ENCODE measurements around the gene KDM4B.

DNA sequence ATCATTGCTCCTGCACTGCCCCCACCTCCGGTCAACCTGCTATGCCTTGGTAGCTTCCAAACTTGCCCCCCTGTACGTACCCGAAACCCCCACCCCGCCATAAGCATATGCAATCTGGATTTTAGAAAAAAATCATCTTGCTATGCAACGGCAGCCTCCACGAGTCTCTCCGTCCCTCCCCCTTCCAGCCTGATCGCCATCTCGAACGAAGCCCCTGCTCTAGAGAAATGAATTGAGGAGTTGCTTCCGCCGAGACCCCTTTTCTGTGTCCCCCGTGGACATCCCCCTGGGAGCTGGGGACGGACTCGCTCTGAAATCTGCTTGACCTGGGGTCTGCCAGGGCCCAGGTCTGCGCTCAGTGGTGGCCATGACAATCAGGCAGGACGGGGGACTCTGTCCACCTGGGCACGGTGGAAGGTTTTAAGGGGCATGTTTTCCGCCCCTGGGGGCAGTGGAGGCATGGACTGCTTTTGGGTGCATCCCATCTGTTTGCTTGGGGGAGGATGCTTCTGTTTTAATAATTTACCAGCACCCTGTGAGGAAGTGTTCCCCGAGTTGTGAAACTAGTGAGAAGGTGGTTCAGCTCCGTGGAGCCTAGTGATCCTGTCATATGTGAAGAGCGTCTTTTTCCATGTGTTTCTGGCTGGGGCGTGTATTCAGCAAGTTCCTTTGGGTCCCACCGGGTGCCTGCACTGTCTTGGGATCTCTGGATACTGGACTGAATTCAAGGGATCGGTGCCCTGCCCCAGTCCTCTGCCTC is 1.0 kb downstream of the KDM4B start:
- TF ChIP-seq CTCF (IDR thresholded peaks at IDR 0.05), result no peak
- TF ChIP-seq EZH2phosphoT487 (IDR thresholded peaks at IDR 0.05; ENCODE audit: borderline replicate concordance, low read depth), result no peak
- no peak for TF ChIP-seq SIN3A (IDR thresholded peaks at IDR 0.05; ENCODE audit: borderline replicate concordance, low read depth, low read length)
- TF ChIP-seq POLR2AphosphoS5 (IDR thresholded peaks at IDR 0.05; ENCODE audit: low read depth, low read length), result no peak
- TF ChIP-seq TCF12 (IDR thresholded peaks at IDR 0.05), result no peak
- no peak for TF ChIP-seq MEF2A (IDR thresholded peaks at IDR 0.05; ENCODE audit: borderline replicate concordance, low read depth)
- TF ChIP-seq, protein P1, sequence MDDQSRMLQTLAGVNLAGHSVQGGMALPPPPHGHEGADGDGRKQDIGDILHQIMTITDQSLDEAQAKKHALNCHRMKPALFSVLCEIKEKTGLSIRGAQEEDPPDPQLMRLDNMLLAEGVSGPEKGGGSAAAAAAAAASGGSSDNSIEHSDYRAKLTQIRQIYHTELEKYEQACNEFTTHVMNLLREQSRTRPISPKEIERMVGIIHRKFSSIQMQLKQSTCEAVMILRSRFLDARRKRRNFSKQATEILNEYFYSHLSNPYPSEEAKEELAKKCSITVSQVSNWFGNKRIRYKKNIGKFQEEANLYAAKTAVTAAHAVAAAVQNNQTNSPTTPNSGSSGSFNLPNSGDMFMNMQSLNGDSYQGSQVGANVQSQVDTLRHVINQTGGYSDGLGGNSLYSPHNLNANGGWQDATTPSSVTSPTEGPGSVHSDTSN (IDR thresholded peaks at IDR 0.05), result no peak
- 0 out of 2 replicates have a peak, but pooled peaks have one; percentile 3 for TF ChIP-seq TAF1 (IDR thresholded peaks at IDR 0.05; ENCODE audit: borderline replicate concordance, low read depth, low read length)
- TF ChIP-seq, protein P2, sequence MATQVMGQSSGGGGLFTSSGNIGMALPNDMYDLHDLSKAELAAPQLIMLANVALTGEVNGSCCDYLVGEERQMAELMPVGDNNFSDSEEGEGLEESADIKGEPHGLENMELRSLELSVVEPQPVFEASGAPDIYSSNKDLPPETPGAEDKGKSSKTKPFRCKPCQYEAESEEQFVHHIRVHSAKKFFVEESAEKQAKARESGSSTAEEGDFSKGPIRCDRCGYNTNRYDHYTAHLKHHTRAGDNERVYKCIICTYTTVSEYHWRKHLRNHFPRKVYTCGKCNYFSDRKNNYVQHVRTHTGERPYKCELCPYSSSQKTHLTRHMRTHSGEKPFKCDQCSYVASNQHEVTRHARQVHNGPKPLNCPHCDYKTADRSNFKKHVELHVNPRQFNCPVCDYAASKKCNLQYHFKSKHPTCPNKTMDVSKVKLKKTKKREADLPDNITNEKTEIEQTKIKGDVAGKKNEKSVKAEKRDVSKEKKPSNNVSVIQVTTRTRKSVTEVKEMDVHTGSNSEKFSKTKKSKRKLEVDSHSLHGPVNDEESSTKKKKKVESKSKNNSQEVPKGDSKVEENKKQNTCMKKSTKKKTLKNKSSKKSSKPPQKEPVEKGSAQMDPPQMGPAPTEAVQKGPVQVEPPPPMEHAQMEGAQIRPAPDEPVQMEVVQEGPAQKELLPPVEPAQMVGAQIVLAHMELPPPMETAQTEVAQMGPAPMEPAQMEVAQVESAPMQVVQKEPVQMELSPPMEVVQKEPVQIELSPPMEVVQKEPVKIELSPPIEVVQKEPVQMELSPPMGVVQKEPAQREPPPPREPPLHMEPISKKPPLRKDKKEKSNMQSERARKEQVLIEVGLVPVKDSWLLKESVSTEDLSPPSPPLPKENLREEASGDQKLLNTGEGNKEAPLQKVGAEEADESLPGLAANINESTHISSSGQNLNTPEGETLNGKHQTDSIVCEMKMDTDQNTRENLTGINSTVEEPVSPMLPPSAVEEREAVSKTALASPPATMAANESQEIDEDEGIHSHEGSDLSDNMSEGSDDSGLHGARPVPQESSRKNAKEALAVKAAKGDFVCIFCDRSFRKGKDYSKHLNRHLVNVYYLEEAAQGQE (IDR thresholded peaks at IDR 0.05; ENCODE audit: low read depth, low read length), result no peak
- TF ChIP-seq JUND (IDR thresholded peaks at IDR 0.05), result no peak
